NCI-H460 (cell line): Measurements from ENCODE around the gene CRBN. TPM values are rescaled to one million over a fixed set of nuclear protein-coding genes. Genes with fewer than 3 reads are reported as not detected.

ENCODE experiments used
- DNase-seq: peaks from one replicate; pipeline ENCODE4 v3.0.0-alpha.2; 2016; ENCODE audit warnings: low read depth; ENCODE audit errors: extremely low read depth
- total RNA-seq: library from RNA; depleted of rRNA; stranded (reverse); fragments of >200 nt; shearing (Covaris generic); gene quantifications from 2 replicates; pipeline ENCODE4 v1.2.3, GENCODE V29; 2014

Gene CRBN
- total RNA-seq, 1 experiment from 2014 or later, result 21.6 TPM

GRCh38 chr3:3177861-3178497 lies 1.5 kb downstream of the CRBN start:
- no peak for DNase-seq

GRCh38 chr3:3172627-3173026 lies 6.9 kb downstream of the CRBN start:
- DNase-seq, result no peak

- DNase-seq, result peak; percentile 6
Measured at GRCh38 chr3:3170998-3171397, 8.5 kb downstream of the CRBN start.

GRCh38 chr3:3165650-3166049 lies 13.8 kb downstream of the CRBN start:
- no peak for DNase-seq

- DNase-seq, result no peak
Measured at GRCh38 chr3:3165241-3165640, 14.2 kb downstream of the CRBN start.

GRCh38 chr3:3160826-3161225 lies 18.7 kb downstream of the CRBN start:
- DNase-seq, result no peak

- DNase-seq, result no peak
Measured at GRCh38 chr3:3157484-3157883, 22.0 kb downstream of the CRBN start.

GRCh38 chr3:3154879-3155610 lies 24.4 kb downstream of the CRBN start:
- no peak for DNase-seq

- DNase-seq, result no peak
Measured at GRCh38 chr3:3151513-3151912, 28.0 kb downstream of the CRBN start.

- DNase-seq, result no peak
Measured at GRCh38 chr3:3149560-3149959, 29.9 kb downstream of the CRBN start.

GRCh38 chr3:3145831-3146230 lies 33.7 kb downstream of the CRBN start:
- no peak for DNase-seq

- DNase-seq, result no peak
Measured at GRCh38 chr3:3141939-3142338, 37.6 kb downstream of the CRBN start.

- no peak for DNase-seq
Measured at GRCh38 chr3:3137526-3137925, 42.0 kb downstream of the CRBN start.

- no peak for DNase-seq
Measured at GRCh38 chr3:3134750-3135448, 44.6 kb downstream of the CRBN start.

- DNase-seq, result no peak
Measured at GRCh38 chr3:3133500-3133899, 46.0 kb downstream of the CRBN start.

GRCh38 chr3:3129579-3129978 lies 49.9 kb downstream of the CRBN start:
- DNase-seq, result no peak

- DNase-seq, result peak; percentile 7
Measured at GRCh38 chr3:3127432-3128010, 52.0 kb downstream of the CRBN start.

- DNase-seq, result peak; percentile 89
Measured at GRCh38 chr3:3126477-3127431, 52.7 kb downstream of the CRBN start, which contains the start of gene TRNT1. Gene TRNT1 (plus strand): TSS chr3:3126940. CDS start chr3:3129041, 2,101 bp downstream.

- DNase-seq, result no peak
Measured at GRCh38 chr3:3125977-3126376, 53.5 kb downstream of the CRBN start.

GRCh38 chr3:3119393-3119851 lies 60.1 kb downstream of the CRBN start:
- no peak for DNase-seq
